AG04450 (cell line): ENCODE data around the gene EPHA6. TPM values are rescaled to one million over a fixed set of nuclear protein-coding genes. Genes with fewer than 3 reads are reported as not detected.

Source experiments
- CTCF ChIA-PET: fragments of 300-600, 350-600 bp; formaldehyde crosslinking; extraction: SDS; loops from one replicate; lab custom pipeline; 2022; ENCODE audit warnings: antibody characterized with exemption, inconsistent platforms; lab: Charles Lee
- POLR2A ChIA-PET: fragments of 350-600 bp; formaldehyde crosslinking; extraction: SDS; loops from one replicate; lab custom pipeline; 2021; ENCODE audit warnings: antibody characterized with exemption, inconsistent platforms; lab: Yijun Ruan, JAX
- DNase-seq: peaks from one replicate; pipeline ENCODE4 v3.0.0-alpha.2; 2011; ENCODE audit warnings: low read depth, low spot score
- H3K27ac ChIP-seq: one replicate; pipeline ENCODE4 v1.5.1; 2012; ENCODE audit warnings: low read depth, low read length, control low read depth
- H3K27me3 ChIP-seq: one replicate; pipeline ENCODE4 v1.6.0; 2012; ENCODE audit warnings: low read length; ENCODE audit not compliant: control insufficient read depth, insufficient read depth
- H3K4me3 ChIP-seq: 2 replicates; pipeline ENCODE4 v1.5.1; 2011; ENCODE audit warnings: mild to moderate bottlenecking, low read depth, low read length, control low read depth
- H3K9me3 ChIP-seq: 2 replicates; pipeline ENCODE4 v1.5.1; 2012; ENCODE audit warnings: low read length; ENCODE audit not compliant: control insufficient read depth, insufficient read depth
- polyA plus RNA-seq: library from polyadenylated mRNA; depleted of rRNA; stranded (reverse); fragments of >200 nt; gene quantifications from 2 replicates; pipeline ENCODE4 v1.2.3, GENCODE V29; 2011
- TF ChIP-seq, protein P1 (sequence below): IDR thresholded peaks from 2 replicates; pipeline ENCODE4 v1.5.1; 2011; ENCODE audit warnings: low read depth, low read length, control low read depth, inconsistent platforms

The EPHA6 gene
- polyA plus RNA-seq, 1 experiment: not detected

DNA sequence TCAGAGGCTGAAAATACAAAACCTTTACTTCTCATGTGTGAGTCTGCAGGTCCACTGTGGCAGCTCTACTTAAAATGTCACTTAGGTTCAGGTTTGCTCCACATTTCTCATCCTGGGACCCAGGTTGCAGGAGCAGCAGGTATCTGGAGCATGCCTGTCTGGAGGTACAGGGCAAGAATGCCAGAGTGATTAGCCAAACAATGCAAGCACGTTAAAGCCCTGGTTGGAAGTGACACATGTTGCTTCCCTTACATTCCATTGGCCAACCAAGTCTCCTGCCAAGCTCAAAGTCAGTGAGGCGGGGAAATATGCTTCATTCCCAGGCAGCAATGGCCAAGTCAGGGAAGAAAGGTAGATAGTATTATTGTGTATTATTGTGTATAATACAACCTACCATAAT, 873.3 kb downstream of the EPHA6 start:
- Histone ChIP-seq H3K27me3 (no peaks in the 10 kb centered on the region), H3K4me3 (no peak overlapping the region), H3K27ac (no peak overlapping the region), H3K9me3 (no peaks in the 10 kb centered on the region)
- DNase-seq: no peak
- ChIA-PET CTCF (no interaction called here), POLR2A (no interaction called here)
- TF ChIP-seq, protein P1, sequence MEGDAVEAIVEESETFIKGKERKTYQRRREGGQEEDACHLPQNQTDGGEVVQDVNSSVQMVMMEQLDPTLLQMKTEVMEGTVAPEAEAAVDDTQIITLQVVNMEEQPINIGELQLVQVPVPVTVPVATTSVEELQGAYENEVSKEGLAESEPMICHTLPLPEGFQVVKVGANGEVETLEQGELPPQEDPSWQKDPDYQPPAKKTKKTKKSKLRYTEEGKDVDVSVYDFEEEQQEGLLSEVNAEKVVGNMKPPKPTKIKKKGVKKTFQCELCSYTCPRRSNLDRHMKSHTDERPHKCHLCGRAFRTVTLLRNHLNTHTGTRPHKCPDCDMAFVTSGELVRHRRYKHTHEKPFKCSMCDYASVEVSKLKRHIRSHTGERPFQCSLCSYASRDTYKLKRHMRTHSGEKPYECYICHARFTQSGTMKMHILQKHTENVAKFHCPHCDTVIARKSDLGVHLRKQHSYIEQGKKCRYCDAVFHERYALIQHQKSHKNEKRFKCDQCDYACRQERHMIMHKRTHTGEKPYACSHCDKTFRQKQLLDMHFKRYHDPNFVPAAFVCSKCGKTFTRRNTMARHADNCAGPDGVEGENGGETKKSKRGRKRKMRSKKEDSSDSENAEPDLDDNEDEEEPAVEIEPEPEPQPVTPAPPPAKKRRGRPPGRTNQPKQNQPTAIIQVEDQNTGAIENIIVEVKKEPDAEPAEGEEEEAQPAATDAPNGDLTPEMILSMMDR: no peak

DNA sequence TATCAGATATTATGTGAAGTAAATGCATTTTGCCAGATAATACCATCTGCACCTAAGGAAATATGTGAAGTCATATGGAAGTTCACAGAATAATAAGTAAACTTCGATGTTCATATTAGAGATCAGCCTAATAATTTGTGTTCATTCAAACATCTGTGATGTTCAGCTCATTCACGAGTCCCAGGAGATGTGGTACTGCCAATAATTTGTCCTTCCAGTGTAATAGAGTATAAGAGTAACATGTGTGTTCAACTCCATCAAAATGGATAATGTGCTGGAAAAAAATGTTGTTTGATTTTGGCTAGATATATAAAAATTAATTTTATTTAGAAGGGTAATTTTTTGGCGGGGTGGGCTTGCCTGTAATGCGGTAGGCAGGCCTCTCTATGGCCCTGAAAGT, 874.7 kb downstream of the EPHA6 start:
- no peaks in the 10 kb centered on the region for H3K9me3 ChIP-seq
- no peaks in the 10 kb centered on the region for H3K27me3 ChIP-seq
- H3K4me3 ChIP-seq: no peak overlapping the region
- H3K27ac ChIP-seq: no peak overlapping the region
- no peak for DNase-seq
- TF ChIP-seq, protein P1: no peak
- ChIA-PET POLR2A (no interaction called here), CTCF (no interaction called here)

DNA sequence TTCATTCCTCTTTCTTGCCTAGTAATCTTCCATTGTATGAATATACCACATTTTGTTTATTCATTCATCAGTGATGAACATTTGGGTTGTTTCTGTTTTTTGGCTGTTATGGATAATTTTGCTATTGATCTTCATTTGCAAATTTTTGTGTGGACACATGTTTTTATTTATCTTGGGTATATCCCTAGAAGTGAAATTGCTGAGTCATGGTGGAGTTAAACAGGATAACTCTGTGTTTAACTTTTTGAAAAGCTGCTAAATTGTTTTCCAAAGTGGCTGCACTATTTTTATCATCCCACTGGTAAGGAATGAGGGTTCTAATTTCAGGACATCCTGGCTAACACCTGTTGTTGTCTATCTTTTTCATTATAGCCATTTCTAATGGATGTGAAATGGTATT, 875.6 kb downstream of the EPHA6 start:
- ChIA-PET CTCF (no interaction called here), POLR2A (no interaction called here)
- no peaks in the 10 kb centered on the region for H3K27me3 ChIP-seq
- no peak for DNase-seq
- TF ChIP-seq, protein P1: no peak
- no peaks in the 10 kb centered on the region for H3K9me3 ChIP-seq
- no peak overlapping the region for H3K4me3 ChIP-seq
- H3K27ac ChIP-seq: no peak overlapping the region

DNA sequence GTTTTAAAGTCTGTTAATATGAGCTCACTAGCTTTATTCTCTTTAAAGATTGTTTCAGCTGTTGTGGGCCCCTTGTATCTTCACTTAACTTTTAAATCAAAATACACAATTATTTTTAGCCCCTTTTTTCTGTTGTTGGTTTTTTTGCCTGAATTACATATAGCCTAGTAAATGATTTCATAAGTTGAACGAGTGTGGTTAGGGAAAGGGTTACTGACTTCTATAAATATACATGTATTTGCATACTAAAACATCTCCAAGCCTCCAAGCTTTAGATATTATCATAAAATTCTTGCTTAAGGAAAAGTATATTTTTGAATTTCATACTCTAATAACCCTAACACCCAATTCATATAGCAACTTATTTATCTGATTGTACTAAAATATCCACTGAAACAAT, 877.0 kb downstream of the EPHA6 start:
- no peak for DNase-seq
- no peak overlapping the region for H3K4me3 ChIP-seq
- no peaks in the 10 kb centered on the region for H3K9me3 ChIP-seq
- no peaks in the 10 kb centered on the region for H3K27me3 ChIP-seq
- H3K27ac ChIP-seq: no peak overlapping the region
- ChIA-PET CTCF (interaction anchor here (3.4 kb wide), 1 partner anchor 28 kb away, joined by 12 read pairs; no protein-coding TSS in a partner anchor), POLR2A (no interaction called here)
- TF ChIP-seq, protein P1: no peak

DNA sequence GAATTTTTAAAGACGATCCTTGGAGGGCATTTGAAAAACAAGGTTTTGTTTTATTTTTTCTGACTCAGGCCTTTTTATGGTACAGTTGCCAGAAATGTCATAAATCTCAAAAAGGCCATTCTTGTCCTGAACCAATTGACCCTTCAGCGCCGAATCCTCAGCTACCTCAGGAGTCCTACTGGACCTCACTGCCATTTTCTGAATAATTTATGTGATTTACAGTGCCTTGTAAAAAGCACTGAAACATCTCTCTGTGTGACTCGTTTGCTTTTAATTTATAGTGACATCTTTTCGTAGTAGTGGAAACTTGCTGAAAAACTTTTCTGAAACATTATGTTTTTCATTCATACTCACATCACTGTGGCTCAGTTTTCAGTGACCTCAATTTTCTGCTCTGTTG, 878.0 kb downstream of the EPHA6 start:
- TF ChIP-seq, protein P1: no peak
- Histone ChIP-seq H3K4me3 (no peak overlapping the region), H3K27ac (no peak overlapping the region), H3K9me3 (no peaks in the 10 kb centered on the region), H3K27me3 (no peaks in the 10 kb centered on the region)
- DNase-seq: no peak
- CTCF ChIA-PET: interaction anchor here (3.4 kb wide), 1 partner anchor 27 kb away, joined by 12 read pairs; no protein-coding TSS in a partner anchor
- POLR2A ChIA-PET: no interaction called here
